NT2/D1 (cell line): ENCODE measurements around the gene C16orf96.

Experiments used
- SUZ12 ChIP-seq: IDR thresholded peaks from 2 replicates; pipeline ENCODE4 v1.6.1; 2011; ENCODE audit not compliant: insufficient read length, insufficient read depth; ENCODE audit errors: extremely low read depth
- YY1 ChIP-seq: IDR thresholded peaks from 2 replicates; pipeline ENCODE4 v1.6.1; 2011; ENCODE audit not compliant: insufficient read length, insufficient read depth

GRCh38 chr16:4591191-4591590, 35.1 kb downstream of the C16orf96 start:
- TF ChIP-seq SUZ12 (no peak), YY1 (no peak)
